Medulla oblongata (tissue), 1 donor: Measurements from ENCODE around the gene PDGFRB.
A peak's percentile ranks its signal among the peaks of the same experiment; 100 is the strongest.

ENCODE experiments used
- DNase-seq: peaks from one replicate; pipeline ENCODE4 v3.0.0-alpha.2; 2015; ENCODE audit errors: extremely low spot score

The PDGFRB gene

GRCh38 chr5:150181766-150182545 lies 26.3 kb upstream of the PDGFRB start:
- no peak for DNase-seq

GRCh38 chr5:150181027-150181426 lies 25.4 kb upstream of the PDGFRB start:
- DNase-seq: no peak

DNA sequence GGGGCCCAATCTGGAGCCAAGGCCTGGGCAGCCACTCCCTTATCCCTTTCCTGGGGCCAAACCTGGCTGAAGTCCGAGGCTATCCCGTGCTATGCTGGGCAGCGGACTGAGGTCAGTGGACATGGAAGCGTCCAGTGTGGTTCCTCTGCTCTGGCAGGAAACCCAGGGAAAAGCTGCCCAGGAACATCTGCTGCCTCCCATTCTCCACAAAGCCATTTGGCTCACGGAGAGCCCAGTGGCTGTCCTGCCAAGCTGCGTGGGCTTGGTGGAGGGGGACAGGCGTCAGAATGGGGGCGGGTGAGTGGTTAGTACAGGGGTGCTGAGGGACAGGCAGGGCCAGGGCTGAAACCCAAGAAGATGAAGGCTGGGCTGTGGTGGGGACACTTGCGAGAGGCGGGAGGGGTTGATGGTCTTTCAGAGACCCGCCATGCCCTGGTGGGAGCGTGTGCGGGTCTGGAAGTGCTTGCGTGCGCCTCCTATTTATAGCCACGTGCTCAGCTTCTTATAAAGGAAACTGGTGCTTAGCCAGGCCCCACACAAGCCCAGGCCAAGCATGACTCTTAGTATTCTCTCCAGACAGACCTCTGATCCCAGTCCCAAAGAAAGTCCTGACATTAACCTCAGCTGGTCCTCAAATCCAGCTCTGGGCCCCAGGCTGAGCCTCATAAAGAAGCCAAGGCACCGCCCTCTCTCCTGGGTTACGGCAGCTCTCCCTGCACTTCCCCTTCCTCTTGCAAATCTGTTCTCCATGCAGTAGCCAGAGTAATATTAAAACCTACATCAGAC lies 24.8 kb upstream of the PDGFRB start:
- DNase-seq: peak; percentile 90

DNA sequence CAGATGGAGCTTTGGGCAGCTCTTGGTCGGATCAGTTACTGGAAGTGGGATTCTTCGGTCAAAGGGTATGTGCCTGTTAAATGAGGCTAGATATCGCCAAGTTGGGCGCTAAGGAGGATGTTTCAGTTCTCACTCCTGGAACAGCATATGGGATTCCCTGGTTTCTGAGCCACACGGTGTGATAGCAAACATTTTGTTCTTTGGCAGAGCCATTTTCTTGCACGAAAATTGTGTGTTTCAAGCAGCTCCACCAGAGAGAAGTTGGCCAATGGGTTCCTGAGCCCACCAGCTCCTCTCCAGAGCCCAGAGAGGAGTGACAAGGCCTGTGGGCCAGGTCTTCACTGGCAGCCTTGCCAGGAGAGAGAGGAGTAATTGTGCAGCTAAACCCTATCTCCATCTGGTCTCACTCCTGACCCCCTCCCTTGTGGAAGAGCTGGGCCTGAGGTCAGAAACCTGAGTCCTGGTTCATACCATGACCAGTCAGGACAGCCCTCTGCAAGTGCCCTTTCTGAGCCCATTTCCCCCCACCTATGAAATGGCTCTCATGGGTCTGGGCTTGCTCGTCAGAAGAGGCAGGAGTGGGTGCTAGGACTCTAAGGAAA lies 23.5 kb upstream of the PDGFRB start:
- no peak for DNase-seq

- DNase-seq: no peak
Observed at GRCh38 chr5:150178262-150178661, 22.6 kb upstream of the PDGFRB start.

GRCh38 chr5:150177721-150178120 lies 22.1 kb upstream of the PDGFRB start:
- no peak for DNase-seq

DNA sequence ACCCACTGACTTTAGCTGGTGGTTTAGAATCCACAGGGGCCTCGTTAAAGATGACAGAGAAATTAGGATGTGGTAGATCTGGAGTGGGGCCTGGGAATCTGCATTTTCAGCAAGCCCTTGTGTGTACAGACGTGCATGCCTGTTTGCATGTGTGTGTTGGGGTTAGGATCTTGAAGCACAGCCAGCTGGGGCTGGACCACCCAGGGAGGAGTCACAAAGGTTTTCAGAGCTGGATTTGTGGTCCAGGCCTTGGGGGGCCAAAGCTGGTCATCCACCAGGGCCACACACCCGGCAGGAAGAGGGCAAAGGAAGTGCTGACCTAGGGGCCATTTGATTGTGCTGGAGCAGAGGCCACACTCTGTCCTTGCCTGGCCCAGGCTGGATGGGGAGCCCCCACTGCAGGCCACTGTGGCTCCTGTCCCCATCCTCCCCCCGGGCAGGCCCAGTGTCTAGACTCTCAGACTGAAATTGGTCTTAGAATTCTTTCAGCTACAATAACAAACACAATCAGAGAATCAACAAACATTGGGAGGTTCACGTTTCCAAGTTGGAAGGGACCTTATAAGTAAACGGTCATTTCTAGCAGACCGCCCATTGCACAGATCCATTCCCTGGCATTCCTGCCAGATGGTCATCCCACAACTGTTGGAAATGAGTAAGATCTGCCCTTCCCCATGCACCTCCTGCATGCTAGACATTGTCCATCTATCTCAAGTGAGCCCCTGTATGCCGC lies 21.3 kb upstream of the PDGFRB start:
- no peak for DNase-seq

GRCh38 chr5:150175536-150175935 lies 19.9 kb upstream of the PDGFRB start:
- no peak for DNase-seq

- DNase-seq: no peak
Observed at GRCh38 chr5:150175076-150175475, 19.4 kb upstream of the PDGFRB start.

- DNase-seq: no peak
Observed at GRCh38 chr5:150174285-150174684, 18.6 kb upstream of the PDGFRB start.

- no peak for DNase-seq
Observed at GRCh38 chr5:150173161-150173560, 17.5 kb upstream of the PDGFRB start.

- no peak for DNase-seq
Observed at GRCh38 chr5:150172556-150172955, 16.9 kb upstream of the PDGFRB start.

- no peak for DNase-seq
Observed at GRCh38 chr5:150172145-150172544, 16.5 kb upstream of the PDGFRB start.

- DNase-seq: no peak
Observed at GRCh38 chr5:150168864-150169263, 13.2 kb upstream of the PDGFRB start.

GRCh38 chr5:150167908-150168307 lies 12.3 kb upstream of the PDGFRB start:
- DNase-seq: no peak

GRCh38 chr5:150167512-150167850 lies 11.8 kb upstream of the PDGFRB start:
- DNase-seq: no peak

DNA sequence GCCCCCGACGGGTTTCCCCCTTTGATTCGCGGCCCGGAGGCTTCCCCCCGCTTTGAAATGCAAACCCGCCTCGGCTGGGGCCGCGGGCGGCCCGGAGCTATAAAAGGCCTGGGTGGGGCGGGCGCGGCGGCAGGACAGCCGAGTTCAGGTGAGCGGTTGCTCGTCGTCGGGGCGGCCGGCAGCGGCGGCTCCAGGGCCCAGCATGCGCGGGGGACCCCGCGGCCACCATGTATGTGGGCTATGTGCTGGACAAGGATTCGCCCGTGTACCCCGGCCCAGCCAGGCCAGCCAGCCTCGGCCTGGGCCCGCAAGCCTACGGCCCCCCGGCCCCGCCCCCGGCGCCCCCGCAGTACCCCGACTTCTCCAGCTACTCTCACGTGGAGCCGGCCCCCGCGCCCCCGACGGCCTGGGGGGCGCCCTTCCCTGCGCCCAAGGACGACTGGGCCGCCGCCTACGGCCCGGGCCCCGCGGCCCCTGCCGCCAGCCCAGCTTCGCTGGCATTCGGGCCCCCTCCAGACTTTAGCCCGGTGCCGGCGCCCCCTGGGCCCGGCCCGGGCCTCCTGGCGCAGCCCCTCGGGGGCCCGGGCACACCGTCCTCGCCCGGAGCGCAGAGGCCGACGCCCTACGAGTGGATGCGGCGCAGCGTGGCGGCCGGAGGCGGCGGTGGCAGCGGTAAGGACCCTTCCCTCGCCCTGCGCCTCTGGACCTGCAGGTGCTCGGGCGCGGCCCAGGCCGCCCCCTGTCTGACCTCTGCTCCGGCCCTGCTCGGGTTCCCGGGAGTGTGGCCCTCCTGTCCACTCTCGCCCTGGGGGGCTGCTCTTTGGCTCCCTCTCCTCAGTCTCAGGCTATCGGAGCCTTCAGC lies 11.2 kb upstream of the PDGFRB start, which contains the start of gene CDX1:
TSS of gene CDX1 (plus strand) at position 129 of the 862 bp plus-strand sequence. CDS start at position 228, 99 bp downstream.
- no peak for DNase-seq

DNA sequence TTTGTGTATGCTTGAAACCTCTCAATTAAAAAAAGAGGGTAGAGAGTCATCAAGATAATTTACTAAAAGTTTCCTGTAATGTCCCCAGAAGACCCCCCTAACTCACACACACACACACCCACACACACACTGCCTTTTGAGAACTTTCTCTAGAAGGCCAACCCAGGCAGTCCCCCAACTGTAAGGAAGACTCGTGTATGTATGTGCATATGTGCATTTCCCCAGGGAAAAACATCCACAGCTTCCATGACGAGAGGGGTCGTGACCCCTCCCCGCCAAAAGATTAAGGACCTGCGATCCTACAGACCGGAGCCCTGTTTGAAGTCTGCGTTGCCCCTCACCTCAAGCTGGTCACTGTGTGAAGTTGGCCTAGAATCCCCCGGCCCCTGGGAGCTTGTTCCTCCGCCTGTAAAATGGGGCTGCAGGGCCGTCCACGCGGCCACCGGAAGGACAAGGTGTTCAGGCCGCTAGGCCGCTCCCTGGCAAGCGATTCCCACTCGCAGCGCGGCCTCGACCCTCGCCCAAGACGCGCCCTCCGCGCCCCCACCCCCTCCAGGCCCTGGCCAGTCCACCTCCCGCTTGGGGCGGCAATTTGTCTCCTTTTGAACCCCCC lies 10.5 kb upstream of the PDGFRB start:
- no peak for DNase-seq

DNA sequence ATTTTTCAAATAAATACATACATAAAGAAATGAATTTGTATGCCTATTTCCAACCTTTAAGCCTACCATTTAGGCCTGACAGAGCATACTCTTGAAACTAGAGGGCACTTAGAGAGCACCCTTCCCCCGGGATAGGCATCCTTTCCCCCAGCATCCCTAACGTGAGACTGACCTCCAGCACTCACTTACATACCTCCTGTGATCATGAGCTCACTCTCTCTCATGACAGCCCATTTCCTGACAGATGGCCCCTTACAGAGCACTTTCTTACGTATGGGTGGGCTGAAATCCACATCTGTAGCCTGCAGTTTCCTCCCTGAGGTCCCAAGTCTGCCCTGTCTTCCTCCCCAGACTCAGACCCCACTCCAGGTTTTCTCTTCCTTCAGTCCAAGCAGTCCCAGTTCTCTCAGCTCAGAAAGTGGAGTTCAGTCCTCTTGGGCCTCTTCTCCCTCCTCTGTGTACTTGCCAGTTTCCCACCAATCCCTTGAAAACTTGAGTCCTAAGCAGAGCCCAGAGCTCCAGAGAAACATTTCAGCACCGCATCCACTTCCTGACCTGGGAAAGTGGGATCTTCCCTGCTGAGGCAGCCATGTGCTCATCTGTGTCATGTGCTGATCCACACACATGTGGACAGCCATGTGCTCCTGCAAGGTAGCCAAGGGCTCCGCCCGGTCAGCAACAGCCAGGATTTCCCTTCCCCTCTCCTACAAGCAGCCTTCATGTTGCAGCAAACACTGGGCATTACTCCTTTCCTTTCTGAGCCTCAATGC lies 8.8 kb upstream of the PDGFRB start:
- no peak for DNase-seq

GRCh38 chr5:150163547-150164059 lies 8.0 kb upstream of the PDGFRB start:
- no peak for DNase-seq
